H9 (cell line): ENCODE data around the gene PTN. TPM values are rescaled to one million over a fixed set of nuclear protein-coding genes. Genes with fewer than 3 reads are reported as not detected.
A peak's percentile ranks its signal among the peaks of the same experiment; 100 is the strongest.

Experiments used
- DNase-seq: peaks from one replicate; pipeline ENCODE4 v3.0.0-alpha.2; 2017
- H2AFZ ChIP-seq: one replicate; pipeline ENCODE4 v1.6.1; 2013; ENCODE audit warnings: mild to moderate bottlenecking, low read length, control low read depth, moderate library complexity
- H2AK5ac ChIP-seq: 2 replicates; pipeline ENCODE4 v1.6.1; 2013; ENCODE audit warnings: low read length, control low read depth, mixed read lengths; ENCODE audit not compliant: insufficient read length
- H2BK120ac ChIP-seq: one replicate; pipeline ENCODE4 v1.6.1; 2013; ENCODE audit warnings: low read depth, mild to moderate bottlenecking, low read length, control low read depth, inconsistent platforms; ENCODE audit not compliant: poor library complexity, severe bottlenecking
- H2BK12ac ChIP-seq: 2 replicates; pipeline ENCODE4 v1.6.1; 2013; ENCODE audit warnings: low read length, control low read depth, mixed read lengths, low read depth; ENCODE audit not compliant: insufficient read length
- H2BK15ac ChIP-seq: 2 replicates; pipeline ENCODE4 v1.6.1; 2013; ENCODE audit warnings: low read depth, low read length, control low read depth
- H2BK20ac ChIP-seq: one replicate; pipeline ENCODE4 v1.6.1; 2013; ENCODE audit warnings: low read depth, mild to moderate bottlenecking, low read length, control low read depth, inconsistent platforms; ENCODE audit not compliant: poor library complexity, severe bottlenecking
- H2BK5ac ChIP-seq: 2 replicates; pipeline ENCODE4 v1.6.1; 2013; ENCODE audit warnings: low read length, control low read depth, mixed read lengths; ENCODE audit not compliant: insufficient read length
- H3K14ac ChIP-seq: 2 replicates; pipeline ENCODE4 v1.6.1; 2013; ENCODE audit warnings: low read length, control low read depth; ENCODE audit not compliant: insufficient read depth
- H3K18ac ChIP-seq: 2 replicates; pipeline ENCODE4 v1.6.1; 2013; ENCODE audit warnings: low read depth, mild to moderate bottlenecking, mixed read lengths, low read length, control low read depth; ENCODE audit not compliant: insufficient read length
- H3K23ac ChIP-seq: 2 replicates; pipeline ENCODE4 v1.6.1; 2013; ENCODE audit warnings: low read length, control low read depth, mixed read lengths, low read depth; ENCODE audit not compliant: insufficient read length
- H3K23me2 ChIP-seq: 2 replicates; pipeline ENCODE4 v1.6.1; 2013; ENCODE audit warnings: low read depth, mild to moderate bottlenecking, mixed read lengths, low read length, control low read depth; ENCODE audit not compliant: insufficient read length, poor library complexity, severe bottlenecking
- H3K27ac ChIP-seq: 2 replicates; pipeline ENCODE4 v1.5.1; 2013; ENCODE audit warnings: low read length, control low read depth, mixed read lengths, low read depth; ENCODE audit not compliant: insufficient read length
- H3K27me3 ChIP-seq: 2 replicates; pipeline ENCODE4 v1.6.1; 2013; ENCODE audit warnings: low read length, control low read depth, inconsistent platforms; ENCODE audit not compliant: insufficient read depth
- H3K4ac ChIP-seq: 2 replicates; pipeline ENCODE4 v1.6.1; 2013; ENCODE audit warnings: low read depth, mild to moderate bottlenecking, control low read depth, inconsistent platforms, low read length, moderate library complexity
- H3K4me1 ChIP-seq: 2 replicates; pipeline ENCODE4 v1.6.1; 2013; ENCODE audit warnings: low read length, control low read depth, inconsistent platforms; ENCODE audit not compliant: insufficient read depth
- H3K4me2 ChIP-seq: 2 replicates; pipeline ENCODE4 v1.6.1; 2013; ENCODE audit warnings: low read length, control low read depth, mixed read lengths; ENCODE audit not compliant: insufficient read length, insufficient read depth
- H3K56ac ChIP-seq: 2 replicates; pipeline ENCODE4 v1.6.1; 2013; ENCODE audit warnings: low read depth, mild to moderate bottlenecking, mixed read lengths, low read length, control low read depth; ENCODE audit not compliant: insufficient read length
- H3K79me1 ChIP-seq: 2 replicates; pipeline ENCODE4 v1.6.1; 2013; ENCODE audit warnings: low read depth, mild to moderate bottlenecking, moderate library complexity, low read length, control low read depth, inconsistent platforms; ENCODE audit not compliant: insufficient read depth, poor library complexity, severe bottlenecking
- H3K79me2 ChIP-seq: 2 replicates; pipeline ENCODE4 v1.6.1; 2013; ENCODE audit warnings: low read length, control low read depth, inconsistent platforms; ENCODE audit not compliant: insufficient read depth
- H3K9ac ChIP-seq: 2 replicates; pipeline ENCODE4 v1.6.1; 2013; ENCODE audit warnings: low read length, control low read depth, mixed read lengths; ENCODE audit not compliant: insufficient read length; ENCODE audit errors: extremely low read depth
- H3K9me3 ChIP-seq: one replicate; pipeline ENCODE4 v1.6.1; 2013; ENCODE audit warnings: low read depth, low read length, inconsistent platforms; ENCODE audit not compliant: control insufficient read depth
- H3T11ph ChIP-seq: one replicate; pipeline ENCODE4 v1.6.1; 2013; ENCODE audit warnings: mild to moderate bottlenecking, low read length, control low read depth, inconsistent platforms
- H4K20me1 ChIP-seq: one replicate; pipeline ENCODE4 v1.6.1; 2013; ENCODE audit not compliant: control insufficient read depth, insufficient read length, insufficient read depth
- H4K5ac ChIP-seq: 2 replicates; pipeline ENCODE4 v1.6.1; 2013; ENCODE audit warnings: low read depth, mild to moderate bottlenecking, mixed read lengths, low read length, control low read depth; ENCODE audit not compliant: insufficient read length
- H4K8ac ChIP-seq: replicated peaks from 2 replicates; pipeline ENCODE4 v1.6.1; 2013; ENCODE audit warnings: low read length, control low read depth, mixed read lengths, low read depth; ENCODE audit not compliant: insufficient read length
- H4K91ac ChIP-seq: 2 replicates; pipeline ENCODE4 v1.6.1; 2013; ENCODE audit warnings: low read depth, mild to moderate bottlenecking, moderate library complexity, mixed read lengths, low read length, control low read depth; ENCODE audit not compliant: insufficient read length
- H3K27ac Mint-ChIP-seq, 3 experiments: 2 replicates in 2 of 3; 3 replicates in 1 of 3; pipeline ENCODE4 v1.8.0; 2020 to 2021; ENCODE audit warnings: mixed read lengths in 3 of 3, mild to moderate bottlenecking in 1 of 3, moderate library complexity in 1 of 3
- H3K27me3 Mint-ChIP-seq: 2 replicates; pipeline ENCODE4 v1.8.0; 2021; ENCODE audit warnings: low read depth, mild to moderate bottlenecking, moderate library complexity, mixed read lengths
- H3K36me3 Mint-ChIP-seq, 3 experiments: 2 replicates in 2 of 3; 3 replicates in 1 of 3; pipeline ENCODE4 v1.8.0; 2020 to 2021; ENCODE audit warnings: low read depth in 3 of 3, mixed read lengths in 3 of 3; ENCODE audit not compliant: insufficient read depth in 1 of 3
- H3K4me1 Mint-ChIP-seq, 2 experiments: 2 replicates each; pipeline ENCODE4 v1.8.0; 2020; ENCODE audit warnings: mixed read lengths in 2 of 2
- H3K4me3 Mint-ChIP-seq, 2 experiments: 2 replicates in 1 of 2; 3 replicates in 1 of 2; pipeline ENCODE4 v1.8.0; 2020 to 2021; ENCODE audit warnings: mild to moderate bottlenecking in 2 of 2, mixed read lengths in 2 of 2, moderate library complexity in 1 of 2
- H3K9me3 Mint-ChIP-seq, 2 experiments: 2 replicates in 1 of 2; 3 replicates in 1 of 2; pipeline ENCODE4 v1.8.0; 2020; ENCODE audit warnings: mild to moderate bottlenecking in 2 of 2, mixed read lengths in 2 of 2, moderate library complexity in 1 of 2
- WGBS: extraction: QIAGEN DNeasy Blood & Tissue Kit; methylation state at CpG from one replicate; pipeline ENCODE4 v1.1.7; 2013; ENCODE audit warnings: missing lambda C conversion rate, low lambda C conversion rate, mixed read lengths; ENCODE audit not compliant: insufficient read length; ENCODE audit errors: extremely low coverage; 5-methylcytosine and 5-hydroxymethylcytosine counted together
- total RNA-seq: library from RNA; stranded (reverse); gene quantifications from 2 replicates; pipeline ENCODE4 v1.2.1, GENCODE V29; 2021
- TF ChIP-seq, protein P1 (sequence below): fragments of 200-600 bp; sonication (generic); conservative IDR thresholded peaks from 3 replicates; pipeline ENCODE4 v1.8.0; 2021; ENCODE audit warnings: antibody characterized with exemption, mild to moderate bottlenecking

Gene PTN
- total RNA-seq, 1 experiment from 2014 or later: 16.5 TPM

DNA sequence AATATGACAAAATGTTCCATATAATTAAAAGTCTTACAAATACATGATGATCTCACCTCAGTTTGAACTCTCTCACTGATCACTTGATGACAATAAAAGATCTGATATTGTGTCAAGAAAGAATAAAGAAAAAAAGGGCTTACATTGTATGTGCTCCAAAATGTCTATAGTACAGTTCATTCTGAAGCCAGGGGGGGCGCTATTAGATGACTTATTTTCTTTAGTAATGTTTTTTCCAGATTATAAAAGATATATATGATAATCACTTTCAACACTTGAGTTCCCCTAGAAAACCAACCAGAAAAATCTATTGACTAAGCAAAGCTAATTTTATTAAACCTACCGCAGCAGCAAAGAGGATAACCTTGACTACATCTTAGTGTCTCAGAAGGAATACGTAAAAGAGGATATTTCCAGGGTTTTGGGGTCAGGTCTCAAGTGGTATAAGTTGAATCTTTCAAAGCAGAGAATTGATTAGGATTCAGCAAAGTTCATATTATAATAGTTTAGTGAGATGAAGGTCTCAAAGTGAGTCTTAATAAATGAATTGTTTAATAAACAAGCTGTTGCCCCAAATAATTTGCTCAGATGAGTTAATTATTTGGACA, 55.8 kb downstream of the PTN start:
- no peaks in the 10 kb centered on the region for H3K27me3 Mint-ChIP-seq
- Histone ChIP-seq H3K56ac (no peak overlapping the region), H4K91ac (no peak overlapping the region), H3K4me2 (no peak overlapping the region), H3K14ac (no peak overlapping the region), H3T11ph (no peak overlapping the region), H3K23ac (no peak overlapping the region), H4K5ac (no peak overlapping the region), H3K9me3 (no peaks in the 10 kb centered on the region), H2BK20ac (no peak overlapping the region), H3K27ac (no peak overlapping the region), H3K79me2 (no peaks in the 10 kb centered on the region), H3K79me1 (no peaks in the 10 kb centered on the region), H3K18ac (no peak overlapping the region), H4K8ac (no peak overlapping the region), H3K23me2 (no peaks in the 10 kb centered on the region), H2BK15ac (no peak overlapping the region), H3K4ac (no peak overlapping the region), H3K4me1 (peaks cover 6% of the 10 kb centered on the region; the same call in 1 of the 2 replicates), H3K9ac (no peak overlapping the region), H2BK12ac (no peak overlapping the region), H3K27me3 (no peaks in the 10 kb centered on the region), H2BK5ac (no peak overlapping the region), H2BK120ac (no peak overlapping the region), H4K20me1 (no peaks in the 10 kb centered on the region), H2AK5ac (no peak overlapping the region), H2AFZ (no peak overlapping the region)
- DNase-seq: no peak
- peaks cover 12 to 18% (median 14%) of the 10 kb centered on the region in 3 experiments for H3K36me3 Mint-ChIP-seq
- peaks cover 18% of the 10 kb centered on the region in 2 experiments for H3K4me1 Mint-ChIP-seq
- TF ChIP-seq, protein P1, sequence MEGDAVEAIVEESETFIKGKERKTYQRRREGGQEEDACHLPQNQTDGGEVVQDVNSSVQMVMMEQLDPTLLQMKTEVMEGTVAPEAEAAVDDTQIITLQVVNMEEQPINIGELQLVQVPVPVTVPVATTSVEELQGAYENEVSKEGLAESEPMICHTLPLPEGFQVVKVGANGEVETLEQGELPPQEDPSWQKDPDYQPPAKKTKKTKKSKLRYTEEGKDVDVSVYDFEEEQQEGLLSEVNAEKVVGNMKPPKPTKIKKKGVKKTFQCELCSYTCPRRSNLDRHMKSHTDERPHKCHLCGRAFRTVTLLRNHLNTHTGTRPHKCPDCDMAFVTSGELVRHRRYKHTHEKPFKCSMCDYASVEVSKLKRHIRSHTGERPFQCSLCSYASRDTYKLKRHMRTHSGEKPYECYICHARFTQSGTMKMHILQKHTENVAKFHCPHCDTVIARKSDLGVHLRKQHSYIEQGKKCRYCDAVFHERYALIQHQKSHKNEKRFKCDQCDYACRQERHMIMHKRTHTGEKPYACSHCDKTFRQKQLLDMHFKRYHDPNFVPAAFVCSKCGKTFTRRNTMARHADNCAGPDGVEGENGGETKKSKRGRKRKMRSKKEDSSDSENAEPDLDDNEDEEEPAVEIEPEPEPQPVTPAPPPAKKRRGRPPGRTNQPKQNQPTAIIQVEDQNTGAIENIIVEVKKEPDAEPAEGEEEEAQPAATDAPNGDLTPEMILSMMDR: peak; percentile 80
- H3K27ac Mint-ChIP-seq: no peak overlapping the region
- WGBS: no CpG with 5 or more reads among the region's 3 CpGs
- H3K9me3 Mint-ChIP-seq: peaks cover 10 to 15% of the 10 kb centered on the region in 2 experiments; a peak in 3 of 5 replicates
- H3K4me3 Mint-ChIP-seq: no peak overlapping the region
